HG03571 (cell line): ENCODE data around the gene NLGN3.
"Not testable (repeated sequence)": the region's sequence is repeated elsewhere in the genome, so short reads cannot be mapped to it uniquely, and the experiment has no call there.

Experiments
- ATAC-seq: cut with Tn5 transposase; IDR thresholded peaks from one replicate; pipeline ENCODE4 v1.9.1; 2021; ENCODE audit not compliant: unreplicated experiment

Gene NLGN3

GRCh38 chrX:71169586-71169985 is 24.9 kb downstream of the NLGN3 start:
- no peak for ATAC-seq

GRCh38 chrX:71170660-71171059 is 26.0 kb downstream of the NLGN3 start:
- no peak for ATAC-seq

GRCh38 chrX:71171110-71171801 is 26.6 kb downstream of the NLGN3 start:
- no peak for ATAC-seq

- ATAC-seq, result no peak
Observed at GRCh38 chrX:71173440-71173839, 28.8 kb downstream of the NLGN3 start.

- ATAC-seq, result no peak
Observed at GRCh38 chrX:71174795-71175194, 30.2 kb downstream of the NLGN3 start.

GRCh38 chrX:71175531-71175930 is 30.9 kb downstream of the NLGN3 start:
- no peak for ATAC-seq

- no peak for ATAC-seq
Observed at GRCh38 chrX:71177327-71177726, 32.7 kb downstream of the NLGN3 start.

GRCh38 chrX:71178908-71179307 is 34.3 kb downstream of the NLGN3 start:
- no peak for ATAC-seq

- not testable (repeated sequence) for ATAC-seq
Observed at GRCh38 chrX:71180579-71181265, 36.1 kb downstream of the NLGN3 start.

GRCh38 chrX:71181558-71181909 is 36.9 kb downstream of the NLGN3 start:
- peak; percentile 20 for ATAC-seq

GRCh38 chrX:71181910-71182799 is 37.5 kb downstream of the NLGN3 start:
- ATAC-seq, result peak; percentile 82

GRCh38 chrX:71182871-71183270 is 38.2 kb downstream of the NLGN3 start:
- no peak for ATAC-seq

- no peak for ATAC-seq
Observed at GRCh38 chrX:71183341-71183740, 38.7 kb downstream of the NLGN3 start.

- ATAC-seq, result no peak
Observed at GRCh38 chrX:71184092-71184491, 39.5 kb downstream of the NLGN3 start.

- ATAC-seq, result no peak
Observed at GRCh38 chrX:71184803-71185495, 40.3 kb downstream of the NLGN3 start.

GRCh38 chrX:71191248-71191647 is 46.6 kb downstream of the NLGN3 start:
- no peak for ATAC-seq

- no peak for ATAC-seq
Observed at GRCh38 chrX:71195964-71196649, 51.5 kb downstream of the NLGN3 start.

GRCh38 chrX:71198066-71198465 is 53.4 kb downstream of the NLGN3 start:
- peak; percentile 69 for ATAC-seq

GRCh38 chrX:71199252-71200008 is 54.8 kb downstream of the NLGN3 start:
- ATAC-seq, result no peak

- ATAC-seq, result no peak
Observed at GRCh38 chrX:71210816-71211215, 66.2 kb downstream of the NLGN3 start.
